ENCODE measurements around the gene ZC3HAV1.

DNA sequence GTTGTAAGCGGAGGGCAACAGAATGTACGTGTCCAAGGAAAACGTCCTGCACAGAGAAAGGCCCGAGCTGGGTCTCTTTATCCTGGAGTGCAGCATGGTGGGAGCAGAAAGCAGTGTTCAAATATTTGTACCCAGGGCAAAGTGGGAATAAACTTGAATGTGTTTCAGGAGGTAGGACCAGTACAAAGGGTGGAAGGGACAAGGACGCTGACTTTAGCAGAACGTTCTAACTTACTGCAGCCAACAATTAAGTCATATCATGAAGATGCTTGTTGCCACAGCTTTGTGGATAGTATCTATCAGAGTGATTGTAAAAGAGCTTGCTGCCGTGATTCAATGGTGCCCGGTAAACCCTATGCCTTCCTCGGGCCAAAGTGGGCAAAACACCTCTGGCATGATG is 43.2 kb downstream of the ZC3HAV1 start:
- TF ChIP-seq, protein P1, sequence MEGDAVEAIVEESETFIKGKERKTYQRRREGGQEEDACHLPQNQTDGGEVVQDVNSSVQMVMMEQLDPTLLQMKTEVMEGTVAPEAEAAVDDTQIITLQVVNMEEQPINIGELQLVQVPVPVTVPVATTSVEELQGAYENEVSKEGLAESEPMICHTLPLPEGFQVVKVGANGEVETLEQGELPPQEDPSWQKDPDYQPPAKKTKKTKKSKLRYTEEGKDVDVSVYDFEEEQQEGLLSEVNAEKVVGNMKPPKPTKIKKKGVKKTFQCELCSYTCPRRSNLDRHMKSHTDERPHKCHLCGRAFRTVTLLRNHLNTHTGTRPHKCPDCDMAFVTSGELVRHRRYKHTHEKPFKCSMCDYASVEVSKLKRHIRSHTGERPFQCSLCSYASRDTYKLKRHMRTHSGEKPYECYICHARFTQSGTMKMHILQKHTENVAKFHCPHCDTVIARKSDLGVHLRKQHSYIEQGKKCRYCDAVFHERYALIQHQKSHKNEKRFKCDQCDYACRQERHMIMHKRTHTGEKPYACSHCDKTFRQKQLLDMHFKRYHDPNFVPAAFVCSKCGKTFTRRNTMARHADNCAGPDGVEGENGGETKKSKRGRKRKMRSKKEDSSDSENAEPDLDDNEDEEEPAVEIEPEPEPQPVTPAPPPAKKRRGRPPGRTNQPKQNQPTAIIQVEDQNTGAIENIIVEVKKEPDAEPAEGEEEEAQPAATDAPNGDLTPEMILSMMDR (IDR thresholded peaks at IDR 0.05): no peak
- no peak for TF ChIP-seq EZH2 (IDR thresholded peaks at IDR 0.05)
